ENCODE data around the gene NOC2L. TPM values are rescaled to one million over a fixed set of nuclear protein-coding genes. Genes with fewer than 3 reads are reported as not detected.

NOC2L gene
- total RNA-seq, 4 donors from 2014 or later: 47.4 to 115 (median 74.2) TPM

DNA sequence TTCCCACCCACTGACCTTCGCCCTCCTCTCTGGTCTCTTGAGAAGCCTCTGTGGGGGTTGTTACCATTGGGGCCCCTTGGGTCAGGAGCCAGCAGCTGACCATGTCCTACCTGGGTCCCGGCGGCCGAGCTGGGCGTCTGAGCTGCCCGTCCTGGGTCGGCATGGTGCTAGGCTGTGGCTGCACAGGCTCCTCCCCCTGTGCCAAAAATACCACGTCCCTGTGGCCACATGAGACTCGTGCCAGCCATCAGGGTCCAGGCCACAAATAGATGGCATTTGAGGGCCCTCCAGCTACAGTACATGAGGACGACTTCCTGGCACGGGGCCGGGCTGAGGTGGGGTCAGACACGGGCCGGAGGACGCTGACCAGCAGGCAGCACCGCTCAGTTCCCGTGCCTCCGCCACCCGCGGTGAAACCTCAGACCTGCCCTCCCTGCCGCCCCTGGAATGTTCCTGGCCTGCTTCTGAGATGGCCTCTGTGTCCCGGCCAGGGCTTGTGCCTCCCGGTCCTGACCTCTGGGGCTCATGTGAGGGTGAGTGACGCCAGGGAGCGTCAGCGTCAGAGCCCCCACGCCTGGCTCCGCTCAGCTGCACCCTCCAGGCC is 23.0 kb upstream of the NOC2L start, which contains the start of gene PERM1:
Gene PERM1, minus strand, starts transcription at position 139 of the 604 bp plus-strand sequence. CDS start 1,064 bp downstream, outside the sequence.
- DNase-seq (peak; percentile 90 to 99), ATAC-seq (peak; percentile 47 to 50)
- in situ Hi-C loops (cut with MboI; ENCODE audit: low sequenced_read_pairs in 4 of 4) (loop anchor here in 2 of 4 donors (10.0 kb wide), 1 partner anchor 83 kb away; no protein-coding TSS in a partner anchor), intact Hi-C loops (cut with DNase I; ENCODE audit: low total_unique reads) (loop anchor here (1.0 to 5.0 kb wide), 2 partner anchors 18 to 365 kb away; partner anchors contain the start of genes DVL1 and HES4)
- Histone ChIP-seq H3K36me3 (no peaks in the 10 kb centered on the region), H3K27ac (peak within 1 kb of the TSS; percentile 100), H3K4me1 (peaks cover 29 to 38% of the 10 kb centered on the region in 2 donors), H3K27me3 (no peaks in the 10 kb centered on the region), H3K4me3 (peak within 1 kb of the TSS; percentile 58 to 65 (median 62)), H3K9me3 (no peaks in the 10 kb centered on the region)
- TF ChIP-seq CTCF (IDR thresholded peaks at IDR 0.05 in 4 of 5, conservative IDR thresholded peaks at IDR 0.05 in 1 of 5) (no peak), POLR2A (IDR thresholded peaks at IDR 0.05) (peak; percentile 82 to 87)

DNA sequence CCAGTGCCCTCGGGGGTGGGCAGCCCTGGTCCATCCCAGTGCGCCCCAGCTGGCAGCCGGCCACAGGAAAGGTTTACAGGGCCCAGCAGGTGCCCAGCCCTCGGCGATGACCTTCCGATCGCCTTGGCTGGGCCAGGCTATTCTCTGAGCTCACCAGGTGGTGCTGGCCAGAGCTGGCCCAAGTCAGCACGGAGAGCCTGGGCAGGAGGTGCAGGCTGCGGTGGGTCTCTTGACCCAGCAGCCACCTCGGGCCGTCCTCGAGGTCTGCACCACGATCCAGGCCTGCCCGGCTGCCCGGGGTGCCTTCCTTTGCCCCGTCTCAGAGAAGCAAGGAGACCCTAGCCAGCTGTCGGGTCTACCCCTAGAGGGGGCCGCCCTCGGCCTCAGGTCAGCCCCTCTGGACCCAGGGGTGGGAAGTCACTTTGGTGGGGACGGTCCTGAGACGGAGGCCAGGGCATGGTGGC is 22.5 kb upstream of the NOC2L start:
- Histone ChIP-seq H3K27me3 (no peaks in the 10 kb centered on the region), H3K36me3 (no peaks in the 10 kb centered on the region), H3K4me3 (peak overlapping the region; percentile 58 to 65 (median 62)), H3K27ac (peak overlapping the region; percentile 100), H3K4me1 (peaks cover 29 to 38% of the 10 kb centered on the region in 2 donors), H3K9me3 (no peaks in the 10 kb centered on the region)
- peak; percentile 4 to 12 for ATAC-seq
- DNase-seq: peak in 1 of 2 donors; percentile 77
- TF ChIP-seq POLR2A (IDR thresholded peaks at IDR 0.05) (no peak), CTCF (IDR thresholded peaks at IDR 0.05 in 4 of 5, conservative IDR thresholded peaks at IDR 0.05 in 1 of 5) (no peak)
- in situ Hi-C loops (cut with MboI; ENCODE audit: low sequenced_read_pairs in 4 of 4): loop anchor here in 2 of 4 donors (10.0 kb wide), 1 partner anchor 83 kb away; no protein-coding TSS in a partner anchor
- intact Hi-C loops (cut with DNase I; ENCODE audit: low total_unique reads): loop anchor here (5.0 kb wide), 1 partner anchor 366 kb away; the partner anchor contains the start of gene DVL1

GRCh38 chr1:980602-981395 is 21.7 kb upstream of the NOC2L start:
- no peaks in the 10 kb centered on the region for H3K36me3 ChIP-seq
- H3K4me3 ChIP-seq: peak overlapping the region; percentile 58 to 67 (median 62)
- in situ Hi-C loops (cut with MboI; ENCODE audit: low sequenced_read_pairs in 4 of 4): loop anchor here in 2 of 4 donors (10.0 kb wide), 1 partner anchor 84 kb away; no protein-coding TSS in a partner anchor
- ATAC-seq: peak; percentile 39
- no peaks in the 10 kb centered on the region for H3K9me3 ChIP-seq
- TF ChIP-seq CTCF (IDR thresholded peaks at IDR 0.05 in 4 of 5, conservative IDR thresholded peaks at IDR 0.05 in 1 of 5) (peak in 2 of 5 experiments; percentile 16 to 25), POLR2A (IDR thresholded peaks at IDR 0.05) (peak; percentile 95)
- peak overlapping the region; percentile 100 for H3K27ac ChIP-seq
- peak; percentile 95 to 98 for DNase-seq
- intact Hi-C loops (cut with DNase I; ENCODE audit: low total_unique reads): loop anchor here (5.0 kb wide), 1 partner anchor 367 kb away; the partner anchor contains the start of gene DVL1
- H3K27me3 ChIP-seq: no peaks in the 10 kb centered on the region
- H3K4me1 ChIP-seq: peaks cover 29 to 44% of the 10 kb centered on the region in 2 donors

GRCh38 chr1:980137-980571 is 21.1 kb upstream of the NOC2L start:
- peak; percentile 16 to 21 for ATAC-seq
- no peaks in the 10 kb centered on the region for H3K36me3 ChIP-seq
- peak overlapping the region; percentile 54 to 67 (median 62) for H3K4me3 ChIP-seq
- no peaks in the 10 kb centered on the region for H3K9me3 ChIP-seq
- H3K27me3 ChIP-seq: no peaks in the 10 kb centered on the region
- in situ Hi-C loops (cut with MboI; ENCODE audit: low sequenced_read_pairs in 4 of 4): loop anchor here in 2 of 4 donors (10.0 kb wide), 1 partner anchor 85 kb away; no protein-coding TSS in a partner anchor
- TF ChIP-seq CTCF (IDR thresholded peaks at IDR 0.05 in 4 of 5, conservative IDR thresholded peaks at IDR 0.05 in 1 of 5): no peak
- TF ChIP-seq POLR2A (IDR thresholded peaks at IDR 0.05): no peak
- peak; percentile 75 to 91 for DNase-seq
- peaks cover 29 to 48% of the 10 kb centered on the region in 2 donors for H3K4me1 ChIP-seq
- H3K27ac ChIP-seq: peak overlapping the region; percentile 100
- intact Hi-C loops (cut with DNase I; ENCODE audit: low total_unique reads): loop anchor here (5.0 kb wide), 1 partner anchor 367 kb away; the partner anchor contains the start of gene DVL1

Measured in gastrocnemius medialis (tissue), 4 donors.